ENCODE measurements around the gene VEGFB.

GRCh38 chr11:64263947-64264317, 29.5 kb downstream of the VEGFB start:
- no peak for TF ChIP-seq CTCF (IDR thresholded peaks at IDR 0.05; ENCODE audit: borderline replicate concordance, extremely low read depth, low read length, poor library complexity, severe bottlenecking)
- TF ChIP-seq EZH2 (IDR thresholded peaks at IDR 0.05; ENCODE audit: borderline replicate concordance, low read depth, low read length, severe bottlenecking), result no peak

Data from DND-41 (cell line).